ENCODE results near the gene IL17A. TPM values are rescaled to one million over a fixed set of nuclear protein-coding genes. Genes with fewer than 3 reads are reported as not detected.

Gene IL17A
- total and polyA plus RNA-seq, 2 experiments from 2014 or later, result not detected

- WGBS (ENCODE audit: low lambda C conversion rate, missing lambda C conversion rate), result 87% methylated on average over 3 of the region's 3 CpGs
- H3K9me3 ChIP-seq (ENCODE audit: low read depth), result no peaks in the 10 kb centered on the region
- no peaks in the 10 kb centered on the region for H3K4me1 ChIP-seq (ENCODE audit: insufficient read depth)
- no peaks in the 10 kb centered on the region for H3K9me2 ChIP-seq (replicated peaks; ENCODE audit: insufficient read depth)
- H3K36me3 ChIP-seq (replicated peaks; ENCODE audit: insufficient read depth, low read depth), result no peaks in the 10 kb centered on the region
- H4K20me1 ChIP-seq (ENCODE audit: insufficient read depth, poor library complexity, severe bottlenecking), result no peaks in the 10 kb centered on the region
- no peak overlapping the region for H2AFZ ChIP-seq
- DNase-seq (ENCODE audit: low spot score), result no peak
- H3K4me2 ChIP-seq, result no peak overlapping the region
- TF ChIP-seq, protein P1, sequence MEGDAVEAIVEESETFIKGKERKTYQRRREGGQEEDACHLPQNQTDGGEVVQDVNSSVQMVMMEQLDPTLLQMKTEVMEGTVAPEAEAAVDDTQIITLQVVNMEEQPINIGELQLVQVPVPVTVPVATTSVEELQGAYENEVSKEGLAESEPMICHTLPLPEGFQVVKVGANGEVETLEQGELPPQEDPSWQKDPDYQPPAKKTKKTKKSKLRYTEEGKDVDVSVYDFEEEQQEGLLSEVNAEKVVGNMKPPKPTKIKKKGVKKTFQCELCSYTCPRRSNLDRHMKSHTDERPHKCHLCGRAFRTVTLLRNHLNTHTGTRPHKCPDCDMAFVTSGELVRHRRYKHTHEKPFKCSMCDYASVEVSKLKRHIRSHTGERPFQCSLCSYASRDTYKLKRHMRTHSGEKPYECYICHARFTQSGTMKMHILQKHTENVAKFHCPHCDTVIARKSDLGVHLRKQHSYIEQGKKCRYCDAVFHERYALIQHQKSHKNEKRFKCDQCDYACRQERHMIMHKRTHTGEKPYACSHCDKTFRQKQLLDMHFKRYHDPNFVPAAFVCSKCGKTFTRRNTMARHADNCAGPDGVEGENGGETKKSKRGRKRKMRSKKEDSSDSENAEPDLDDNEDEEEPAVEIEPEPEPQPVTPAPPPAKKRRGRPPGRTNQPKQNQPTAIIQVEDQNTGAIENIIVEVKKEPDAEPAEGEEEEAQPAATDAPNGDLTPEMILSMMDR (IDR thresholded peaks at IDR 0.05; ENCODE audit: poor library complexity), result no peak
- TF ChIP-seq EZH2phosphoT487 (IDR thresholded peaks at IDR 0.05; ENCODE audit: low read depth, severe bottlenecking, unreplicated experiment) (no peak), EZH2 (IDR thresholded peaks at IDR 0.05; ENCODE audit: borderline replicate concordance) (no peak)
- no peaks in the 10 kb centered on the region for H3K27me3 ChIP-seq
- H3K4me3 ChIP-seq, result no peak overlapping the region
- no peaks in the 10 kb centered on the region for H3K79me2 ChIP-seq
- H3K27ac ChIP-seq, result no peak overlapping the region
Observed at GRCh38 chr6:52154381-52154780, 31.8 kb upstream of the IL17A start.

DNA sequence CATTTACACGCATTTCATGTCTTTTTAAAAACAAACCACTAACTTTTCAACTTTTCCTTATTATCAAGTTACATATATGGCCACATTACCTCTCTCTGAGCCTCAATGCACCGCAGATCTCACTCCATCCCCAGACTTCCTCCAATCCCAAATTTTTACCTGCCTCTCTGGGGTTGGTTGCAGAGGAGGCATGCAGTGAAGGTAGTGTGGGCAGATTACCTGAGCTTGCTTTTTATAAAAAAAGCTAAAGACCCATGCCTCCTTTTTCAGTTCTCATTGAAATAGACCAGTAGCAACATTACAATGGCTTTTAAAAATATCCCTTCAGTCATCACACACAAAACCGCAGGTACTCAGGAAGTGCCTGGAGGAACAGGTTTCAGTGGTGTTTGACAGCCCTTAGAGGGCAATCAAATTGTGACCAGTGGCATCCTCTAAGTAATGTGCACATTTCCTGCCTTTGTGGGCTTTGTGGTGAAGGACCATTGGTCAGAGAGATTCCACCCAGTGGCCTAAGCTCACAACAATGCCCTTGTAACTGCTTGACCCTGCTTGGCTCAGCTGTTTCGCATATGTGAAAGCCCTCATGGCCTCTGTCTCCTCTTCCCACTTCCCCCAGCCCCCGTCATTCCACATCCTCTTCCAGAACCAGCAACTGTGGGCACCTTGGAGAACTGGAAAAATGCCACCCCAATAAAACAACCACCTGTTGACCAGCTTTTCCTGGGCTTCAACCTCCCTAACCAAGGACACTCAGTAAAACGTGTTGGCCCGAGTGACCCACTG lies 30.2 kb upstream of the IL17A start:
- TF ChIP-seq EZH2 (IDR thresholded peaks at IDR 0.05; ENCODE audit: borderline replicate concordance), result no peak
- TF ChIP-seq, protein P1 (IDR thresholded peaks at IDR 0.05; ENCODE audit: poor library complexity), result no peak
- TF ChIP-seq EZH2phosphoT487 (IDR thresholded peaks at IDR 0.05; ENCODE audit: low read depth, severe bottlenecking, unreplicated experiment), result no peak
- 82% methylated on average over 7 of the region's 7 CpGs for WGBS (ENCODE audit: low lambda C conversion rate, missing lambda C conversion rate)
- no peak for DNase-seq (ENCODE audit: low spot score)
- H3K4me1 ChIP-seq (ENCODE audit: insufficient read depth), result no peaks in the 10 kb centered on the region
- H3K9me2 ChIP-seq (replicated peaks; ENCODE audit: insufficient read depth), result no peaks in the 10 kb centered on the region
- no peaks in the 10 kb centered on the region for H3K79me2 ChIP-seq
- H3K27ac ChIP-seq, result no peak overlapping the region
- H3K27me3 ChIP-seq, result no peaks in the 10 kb centered on the region
- no peak overlapping the region for H3K4me2 ChIP-seq
- H4K20me1 ChIP-seq (ENCODE audit: insufficient read depth, poor library complexity, severe bottlenecking), result no peaks in the 10 kb centered on the region
- H3K36me3 ChIP-seq (replicated peaks; ENCODE audit: insufficient read depth, low read depth), result no peaks in the 10 kb centered on the region
- no peak overlapping the region for H2AFZ ChIP-seq
- no peaks in the 10 kb centered on the region for H3K9me3 ChIP-seq (ENCODE audit: low read depth)
- no peak overlapping the region for H3K4me3 ChIP-seq

DNA sequence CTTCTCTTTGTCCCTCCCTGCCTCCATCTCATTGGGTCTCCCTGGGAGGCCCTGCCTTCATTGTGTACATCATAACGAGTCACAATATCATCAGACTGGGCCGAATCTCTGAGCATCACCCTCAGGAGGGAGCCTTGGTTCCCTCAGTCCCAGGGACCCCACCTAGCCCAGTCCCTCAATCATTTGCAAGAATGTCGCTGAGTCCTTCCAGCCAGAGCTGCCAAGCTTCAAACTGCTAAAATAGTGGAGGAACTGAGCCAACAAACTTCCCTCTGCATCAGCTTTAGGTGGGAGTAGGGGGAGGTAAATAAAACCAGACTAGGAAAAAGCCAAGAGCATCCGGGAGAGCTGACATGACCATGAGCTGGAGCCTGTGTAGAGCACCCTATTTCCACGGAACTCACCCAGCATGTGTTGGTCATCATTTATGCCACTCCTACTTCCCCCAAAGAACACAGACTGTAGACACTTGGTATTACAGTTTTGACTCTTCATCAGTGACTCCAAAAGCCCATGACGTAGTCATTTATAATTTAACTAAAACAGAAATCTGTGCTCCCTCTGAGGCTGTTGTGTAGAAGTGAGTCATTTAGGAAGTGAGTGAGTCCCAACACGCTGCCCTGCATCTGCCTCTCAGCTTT lies 28.8 kb upstream of the IL17A start:
- Histone ChIP-seq H3K4me3 (no peak overlapping the region), H3K9me2 (replicated peaks; ENCODE audit: insufficient read depth) (no peaks in the 10 kb centered on the region), H3K36me3 (replicated peaks; ENCODE audit: insufficient read depth, low read depth) (no peaks in the 10 kb centered on the region), H2AFZ (no peak overlapping the region), H3K79me2 (no peaks in the 10 kb centered on the region), H3K27me3 (no peaks in the 10 kb centered on the region), H3K4me1 (ENCODE audit: insufficient read depth) (no peaks in the 10 kb centered on the region), H3K9me3 (ENCODE audit: low read depth) (no peaks in the 10 kb centered on the region), H4K20me1 (ENCODE audit: insufficient read depth, poor library complexity, severe bottlenecking) (no peaks in the 10 kb centered on the region), H3K4me2 (no peak overlapping the region), H3K27ac (no peak overlapping the region)
- no peak for DNase-seq (ENCODE audit: low spot score)
- WGBS (ENCODE audit: low lambda C conversion rate, missing lambda C conversion rate), result 72% methylated on average over 7 of the region's 7 CpGs
- TF ChIP-seq EZH2 (IDR thresholded peaks at IDR 0.05; ENCODE audit: borderline replicate concordance) (no peak), EZH2phosphoT487 (IDR thresholded peaks at IDR 0.05; ENCODE audit: low read depth, severe bottlenecking, unreplicated experiment) (no peak)
- TF ChIP-seq, protein P1 (IDR thresholded peaks at IDR 0.05; ENCODE audit: poor library complexity), result no peak
